HCT116 (cell line): Measurements from ENCODE around the gene ST3GAL3.

ENCODE experiments used
- CEBPB ChIP-seq: IDR thresholded peaks from 2 replicates; pipeline ENCODE4 v1.6.1; 2012; ENCODE audit warnings: low read depth
- EZH2 ChIP-seq: fragments of 200-600 bp; sonication (generic); IDR thresholded peaks from 2 replicates; pipeline ENCODE4 v1.6.1; 2017; ENCODE audit warnings: antibody characterized with exemption, mixed run types
- EZH2phosphoT487 ChIP-seq: fragments of 200-600 bp; IDR thresholded peaks from 2 replicates; pipeline ENCODE4 v1.6.1; 2018; ENCODE audit warnings: antibody characterized with exemption, borderline replicate concordance
- POLR2A ChIP-seq: IDR thresholded peaks from 2 replicates; pipeline ENCODE4 v1.7.0; 2011; ENCODE audit warnings: borderline replicate concordance; ENCODE audit not compliant: insufficient read depth, insufficient read length; ENCODE audit errors: extremely low read depth
- POLR2AphosphoS5 ChIP-seq: IDR thresholded peaks from 2 replicates; pipeline ENCODE4 v1.6.1; 2011; ENCODE audit warnings: mild to moderate bottlenecking, low read depth, low read length, moderate library complexity
- RAD21 ChIP-seq: IDR thresholded peaks from 2 replicates; pipeline ENCODE4 v1.6.1; 2012; ENCODE audit warnings: low read depth, mild to moderate bottlenecking
- SIN3A ChIP-seq: IDR thresholded peaks from 2 replicates; pipeline ENCODE4 v1.6.1; 2012; ENCODE audit warnings: low read depth
- SP1 ChIP-seq: IDR thresholded peaks from 2 replicates; pipeline ENCODE4 v1.6.1; 2012; ENCODE audit warnings: low read depth
- SRF ChIP-seq: IDR thresholded peaks from 2 replicates; pipeline ENCODE4 v1.6.1; 2012; ENCODE audit warnings: low read depth
- ZFX ChIP-seq: fragments of 450-650 bp; IDR thresholded peaks from 2 replicates; pipeline ENCODE4 v1.6.1; 2017
- TF ChIP-seq, protein P1 (sequence below), 3 experiments: fragments of 200-600 bp in 1 of 3; sonication (generic) in 1 of 3; IDR thresholded peaks in 2 of 3; conservative IDR thresholded peaks in 1 of 3; 2 replicates each; pipeline ENCODE4 v1.5.1; 2012 to 2017; ENCODE audit warnings: low read depth in 2 of 3, low read length in 2 of 3, antibody characterized with exemption in 1 of 3, borderline replicate concordance in 1 of 3, control low read depth in 1 of 3, mild to moderate bottlenecking in 1 of 3, mixed read lengths in 1 of 3, mixed run types in 1 of 3, moderate library complexity in 1 of 3; ENCODE audit not compliant: insufficient read depth in 1 of 3
- TF ChIP-seq, protein P2 (sequence below): IDR thresholded peaks from 2 replicates; pipeline ENCODE4 v1.6.1; 2011; ENCODE audit warnings: mild to moderate bottlenecking, low read length, moderate library complexity; ENCODE audit not compliant: insufficient replicate concordance; ENCODE audit errors: extremely low read depth

DNA sequence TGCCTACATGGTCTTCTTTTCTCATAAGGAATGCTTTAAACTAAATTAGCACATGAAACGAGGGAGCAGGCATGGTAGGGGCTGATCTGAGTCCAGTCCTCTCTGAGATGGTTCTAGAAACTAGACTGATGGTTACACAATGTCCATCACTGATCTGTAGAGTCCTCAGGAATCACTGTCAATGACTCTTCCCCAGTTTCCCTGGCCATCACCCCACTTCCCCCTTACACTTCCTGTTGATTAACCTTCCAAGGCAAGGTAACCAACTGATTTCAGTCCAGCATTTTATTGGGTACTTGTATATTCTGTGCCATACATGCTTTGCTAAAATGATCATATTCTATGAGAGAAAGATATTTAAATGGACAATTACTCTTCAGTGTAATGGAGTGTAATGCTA lies 125.7 kb downstream of the ST3GAL3 start:
- TF ChIP-seq, protein P1, sequence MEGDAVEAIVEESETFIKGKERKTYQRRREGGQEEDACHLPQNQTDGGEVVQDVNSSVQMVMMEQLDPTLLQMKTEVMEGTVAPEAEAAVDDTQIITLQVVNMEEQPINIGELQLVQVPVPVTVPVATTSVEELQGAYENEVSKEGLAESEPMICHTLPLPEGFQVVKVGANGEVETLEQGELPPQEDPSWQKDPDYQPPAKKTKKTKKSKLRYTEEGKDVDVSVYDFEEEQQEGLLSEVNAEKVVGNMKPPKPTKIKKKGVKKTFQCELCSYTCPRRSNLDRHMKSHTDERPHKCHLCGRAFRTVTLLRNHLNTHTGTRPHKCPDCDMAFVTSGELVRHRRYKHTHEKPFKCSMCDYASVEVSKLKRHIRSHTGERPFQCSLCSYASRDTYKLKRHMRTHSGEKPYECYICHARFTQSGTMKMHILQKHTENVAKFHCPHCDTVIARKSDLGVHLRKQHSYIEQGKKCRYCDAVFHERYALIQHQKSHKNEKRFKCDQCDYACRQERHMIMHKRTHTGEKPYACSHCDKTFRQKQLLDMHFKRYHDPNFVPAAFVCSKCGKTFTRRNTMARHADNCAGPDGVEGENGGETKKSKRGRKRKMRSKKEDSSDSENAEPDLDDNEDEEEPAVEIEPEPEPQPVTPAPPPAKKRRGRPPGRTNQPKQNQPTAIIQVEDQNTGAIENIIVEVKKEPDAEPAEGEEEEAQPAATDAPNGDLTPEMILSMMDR (IDR thresholded peaks at IDR 0.05 in 2 of 3, conservative IDR thresholded peaks at IDR 0.05 in 1 of 3; ENCODE audit: borderline replicate concordance in 1 of 3, insufficient read depth in 1 of 3, low read depth in 2 of 3, low read length in 2 of 3) = no peak
- no peak for TF ChIP-seq EZH2phosphoT487
- TF ChIP-seq SIN3A = no peak
- TF ChIP-seq POLR2A = no peak
- no peak for TF ChIP-seq POLR2AphosphoS5
- no peak for TF ChIP-seq RAD21
- TF ChIP-seq ZFX = no peak
- TF ChIP-seq SP1 = no peak
- no peak for TF ChIP-seq SRF
- no peak for TF ChIP-seq EZH2
- TF ChIP-seq, protein P2, sequence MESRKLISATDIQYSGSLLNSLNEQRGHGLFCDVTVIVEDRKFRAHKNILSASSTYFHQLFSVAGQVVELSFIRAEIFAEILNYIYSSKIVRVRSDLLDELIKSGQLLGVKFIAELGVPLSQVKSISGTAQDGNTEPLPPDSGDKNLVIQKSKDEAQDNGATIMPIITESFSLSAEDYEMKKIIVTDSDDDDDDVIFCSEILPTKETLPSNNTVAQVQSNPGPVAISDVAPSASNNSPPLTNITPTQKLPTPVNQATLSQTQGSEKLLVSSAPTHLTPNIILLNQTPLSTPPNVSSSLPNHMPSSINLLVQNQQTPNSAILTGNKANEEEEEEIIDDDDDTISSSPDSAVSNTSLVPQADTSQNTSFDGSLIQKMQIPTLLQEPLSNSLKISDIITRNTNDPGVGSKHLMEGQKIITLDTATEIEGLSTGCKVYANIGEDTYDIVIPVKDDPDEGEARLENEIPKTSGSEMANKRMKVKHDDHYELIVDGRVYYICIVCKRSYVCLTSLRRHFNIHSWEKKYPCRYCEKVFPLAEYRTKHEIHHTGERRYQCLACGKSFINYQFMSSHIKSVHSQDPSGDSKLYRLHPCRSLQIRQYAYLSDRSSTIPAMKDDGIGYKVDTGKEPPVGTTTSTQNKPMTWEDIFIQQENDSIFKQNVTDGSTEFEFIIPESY = no peak
- TF ChIP-seq CEBPB = no peak
